Uterus (tissue), 4 donors: Measurements from ENCODE around the gene ACSL3. TPM values are rescaled to one million over a fixed set of nuclear protein-coding genes. Genes with fewer than 3 reads are reported as not detected.

Source experiments
- DNase-seq, 2 donors: peaks; one replicate each; pipeline ENCODE4 v3.0.0-alpha.2; 2019 to 2020
- H3K27ac ChIP-seq, 2 donors: fragments of 200-600 bp; sonication (generic); 1 replicate in 1 of 2; 2 replicates in 1 of 2; pipeline ENCODE4 v1.5.1; 2016 to 2018
- H3K27me3 ChIP-seq, 2 donors: fragments of 200-600 bp; sonication (generic); one replicate each; pipeline ENCODE4 v1.5.1; 2018 to 2019; ENCODE audit warnings: control low read depth in 1 of 2
- H3K36me3 ChIP-seq, 2 donors: fragments of 200-600 bp; sonication (generic); one replicate each; pipeline ENCODE4 v1.5.1; 2019; ENCODE audit warnings: control low read depth in 1 of 2
- H3K4me1 ChIP-seq, 2 donors: fragments of 200-600 bp; sonication (generic); one replicate each; pipeline ENCODE4 v1.5.1; 2018 to 2019; ENCODE audit warnings: control low read depth in 1 of 2
- H3K4me3 ChIP-seq, 2 donors: fragments of 200-600 bp; sonication (generic); 1 replicate in 1 of 2; 2 replicates in 1 of 2; pipeline ENCODE4 v1.5.1; 2018 to 2019; ENCODE audit warnings: mild to moderate bottlenecking in 1 of 2
- H3K9me3 ChIP-seq, 2 donors: fragments of 200-600 bp; sonication (generic); one replicate each; pipeline ENCODE4 v1.5.1; 2019; ENCODE audit warnings: control low read depth in 1 of 2
- POLR2A ChIP-seq, 2 donors: fragments of 450-650 bp; IDR thresholded peaks; one replicate each; pipeline ENCODE4 v1.6.1; 2016; ENCODE audit warnings: antibody characterized with exemption in 2 of 2, mild to moderate bottlenecking in 1 of 2, moderate library complexity in 1 of 2
- intact Hi-C: fragments of 100-400 bp; cut with DNase I; formaldehyde crosslinking; loops from one replicate; pipeline ENCODE4 v1.15.1; 2023; ENCODE audit warnings: low total_unique reads
- total RNA-seq, 4 donors: library from RNA; depleted of rRNA in 3 of 4; stranded (reverse); fragments of >200 nt in 3 of 4; gene quantifications; one replicate each; pipeline versions ENCODE4 v1.1.0 to v1.2.4, GENCODE V29; 2014 to 2023
- TF ChIP-seq, protein P1 (sequence below), 4 experiments: fragments of 200-600 bp in 2 of 4; fragments of 450-650 bp in 2 of 4; sonication (generic) in 2 of 4; IDR thresholded peaks; one replicate each; pipeline ENCODE4 v1.5.1; 2016 to 2019; ENCODE audit warnings: antibody characterized with exemption in 4 of 4, mild to moderate bottlenecking in 2 of 4, moderate library complexity in 1 of 4
- donor health status: DM: yes; HTN: yes; CAD: no.

ACSL3 gene
- total RNA-seq, 4 donors from 2014 or later, result 39.7 to 101 (median 61.2) TPM

DNA sequence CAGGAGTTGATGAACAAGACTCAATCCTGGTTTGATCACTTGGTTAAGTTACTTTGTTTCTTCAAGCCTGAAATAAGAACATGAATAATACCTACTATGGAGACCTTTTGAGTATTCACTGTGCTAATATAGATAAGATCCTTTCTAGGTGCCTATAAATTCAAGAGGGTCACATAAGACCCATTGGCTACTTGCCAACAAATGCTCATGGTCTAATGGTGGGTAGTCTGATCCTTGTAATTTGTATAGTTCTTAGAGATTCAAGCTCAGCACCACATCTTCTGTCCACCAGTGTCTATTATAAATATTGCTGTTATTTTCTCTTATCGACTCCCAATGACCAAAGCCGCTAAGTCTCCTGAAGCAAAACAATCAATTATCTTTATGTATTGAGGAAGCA, 27.4 kb upstream of the ACSL3 start:
- Histone ChIP-seq H3K9me3 (no peaks in the 10 kb centered on the region), H3K4me1 (no peaks in the 10 kb centered on the region), H3K4me3 (no peak overlapping the region), H3K27me3 (peaks cover 0 to 5% of the 10 kb centered on the region in 2 donors), H3K36me3 (no peaks in the 10 kb centered on the region), H3K27ac (no peak overlapping the region)
- TF ChIP-seq, protein P1, sequence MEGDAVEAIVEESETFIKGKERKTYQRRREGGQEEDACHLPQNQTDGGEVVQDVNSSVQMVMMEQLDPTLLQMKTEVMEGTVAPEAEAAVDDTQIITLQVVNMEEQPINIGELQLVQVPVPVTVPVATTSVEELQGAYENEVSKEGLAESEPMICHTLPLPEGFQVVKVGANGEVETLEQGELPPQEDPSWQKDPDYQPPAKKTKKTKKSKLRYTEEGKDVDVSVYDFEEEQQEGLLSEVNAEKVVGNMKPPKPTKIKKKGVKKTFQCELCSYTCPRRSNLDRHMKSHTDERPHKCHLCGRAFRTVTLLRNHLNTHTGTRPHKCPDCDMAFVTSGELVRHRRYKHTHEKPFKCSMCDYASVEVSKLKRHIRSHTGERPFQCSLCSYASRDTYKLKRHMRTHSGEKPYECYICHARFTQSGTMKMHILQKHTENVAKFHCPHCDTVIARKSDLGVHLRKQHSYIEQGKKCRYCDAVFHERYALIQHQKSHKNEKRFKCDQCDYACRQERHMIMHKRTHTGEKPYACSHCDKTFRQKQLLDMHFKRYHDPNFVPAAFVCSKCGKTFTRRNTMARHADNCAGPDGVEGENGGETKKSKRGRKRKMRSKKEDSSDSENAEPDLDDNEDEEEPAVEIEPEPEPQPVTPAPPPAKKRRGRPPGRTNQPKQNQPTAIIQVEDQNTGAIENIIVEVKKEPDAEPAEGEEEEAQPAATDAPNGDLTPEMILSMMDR (IDR thresholded peaks at IDR 0.05), result no peak
- no peak for TF ChIP-seq POLR2A (IDR thresholded peaks at IDR 0.05)
- no peak for DNase-seq
- intact Hi-C loops, result no loop called here

DNA sequence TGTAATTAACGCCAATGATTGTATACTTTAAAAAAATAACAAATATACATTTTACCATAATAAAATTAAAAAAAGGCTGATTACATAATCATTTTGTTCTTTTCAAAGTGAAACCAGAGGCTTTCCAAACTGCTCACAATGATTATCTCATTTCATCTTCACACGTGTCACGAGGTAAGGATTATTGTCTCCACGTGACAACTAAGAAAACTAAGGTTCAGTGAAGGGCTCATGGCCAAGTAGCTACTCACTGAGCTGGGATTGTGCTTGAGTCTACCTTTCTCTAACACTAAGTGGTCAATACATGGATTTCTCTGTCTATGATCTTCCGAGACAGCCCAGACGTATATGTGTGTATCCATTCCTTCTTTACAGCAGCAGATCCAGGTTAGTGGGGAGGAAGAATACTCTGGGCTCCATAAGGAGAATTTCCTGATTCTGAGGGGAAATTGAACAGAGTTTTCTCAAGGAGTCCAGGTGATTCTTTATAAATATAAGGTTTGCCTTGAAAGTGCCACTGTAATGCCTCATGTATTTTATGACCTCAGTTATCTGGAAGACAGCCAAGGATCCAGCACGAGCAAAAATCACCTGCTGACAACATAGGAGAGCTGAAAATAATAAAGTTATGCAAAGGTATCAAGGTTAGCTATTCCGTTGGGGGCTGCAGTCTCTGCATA, 25.6 kb upstream of the ACSL3 start:
- no peak for TF ChIP-seq POLR2A (IDR thresholded peaks at IDR 0.05)
- TF ChIP-seq, protein P1 (IDR thresholded peaks at IDR 0.05), result no peak
- no peaks in the 10 kb centered on the region for H3K4me1 ChIP-seq
- intact Hi-C loops, result no loop called here
- peaks cover 0 to 5% of the 10 kb centered on the region in 2 donors for H3K27me3 ChIP-seq
- H3K4me3 ChIP-seq, result no peak overlapping the region
- H3K36me3 ChIP-seq, result no peaks in the 10 kb centered on the region
- no peak overlapping the region for H3K27ac ChIP-seq
- no peaks in the 10 kb centered on the region for H3K9me3 ChIP-seq
- DNase-seq, result no peak

DNA sequence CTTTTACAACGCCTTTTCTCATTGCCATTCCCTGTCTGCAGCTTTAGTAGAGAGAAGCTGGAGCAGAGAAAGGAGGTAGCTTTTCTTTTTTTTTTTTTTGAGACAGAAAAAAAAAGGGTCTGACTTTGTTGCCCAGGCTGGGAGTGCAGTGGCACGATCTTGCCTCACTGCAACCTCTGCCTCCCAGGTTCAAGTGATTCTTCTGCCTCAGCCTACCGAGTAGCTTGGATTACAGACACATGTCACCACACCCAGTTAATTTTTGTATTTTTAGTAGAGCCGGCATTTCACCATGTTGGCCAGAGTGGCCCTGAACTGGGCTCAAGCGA, 25.0 kb upstream of the ACSL3 start:
- intact Hi-C loops, result no loop called here
- Histone ChIP-seq H3K9me3 (no peaks in the 10 kb centered on the region), H3K4me1 (no peaks in the 10 kb centered on the region), H3K27me3 (peaks cover 0 to 5% of the 10 kb centered on the region in 2 donors), H3K4me3 (no peak overlapping the region), H3K27ac (no peak overlapping the region), H3K36me3 (no peaks in the 10 kb centered on the region)
- TF ChIP-seq POLR2A (IDR thresholded peaks at IDR 0.05), result no peak
- TF ChIP-seq, protein P1 (IDR thresholded peaks at IDR 0.05), result no peak
- no peak for DNase-seq

GRCh38 chr2:222837643-222838056, 23.2 kb upstream of the ACSL3 start:
- H3K4me3 ChIP-seq, result no peak overlapping the region
- intact Hi-C loops, result no loop called here
- H3K9me3 ChIP-seq, result no peaks in the 10 kb centered on the region
- no peak overlapping the region for H3K27ac ChIP-seq
- TF ChIP-seq, protein P1 (IDR thresholded peaks at IDR 0.05), result no peak
- TF ChIP-seq POLR2A (IDR thresholded peaks at IDR 0.05), result no peak
- no peaks in the 10 kb centered on the region for H3K4me1 ChIP-seq
- peaks cover 0 to 5% of the 10 kb centered on the region in 2 donors for H3K27me3 ChIP-seq
- no peaks in the 10 kb centered on the region for H3K36me3 ChIP-seq
- no peak for DNase-seq

GRCh38 chr2:222840060-222840802, 20.6 kb upstream of the ACSL3 start:
- DNase-seq, result no peak
- no peak overlapping the region for H3K4me3 ChIP-seq
- no peaks in the 10 kb centered on the region for H3K9me3 ChIP-seq
- intact Hi-C loops, result no loop called here
- no peaks in the 10 kb centered on the region for H3K27me3 ChIP-seq
- TF ChIP-seq, protein P1 (IDR thresholded peaks at IDR 0.05), result no peak
- TF ChIP-seq POLR2A (IDR thresholded peaks at IDR 0.05), result no peak
- no peaks in the 10 kb centered on the region for H3K4me1 ChIP-seq
- no peaks in the 10 kb centered on the region for H3K36me3 ChIP-seq
- no peak overlapping the region for H3K27ac ChIP-seq
